WI38 (cell line): ENCODE data around the gene HSD17B11.
A peak's percentile ranks its signal among the peaks of the same experiment; 100 is the strongest.

Source experiments
- H3K4me3 ChIP-seq: 2 replicates; pipeline ENCODE4 v1.5.1; 2011; ENCODE audit warnings: low read depth, mild to moderate bottlenecking, control low read depth, low read length
- CTCF ChIP-seq: IDR thresholded peaks from 2 replicates; pipeline ENCODE4 v1.5.1; 2012; ENCODE audit warnings: low read depth, mild to moderate bottlenecking, control low read depth, low read length

The HSD17B11 gene

DNA sequence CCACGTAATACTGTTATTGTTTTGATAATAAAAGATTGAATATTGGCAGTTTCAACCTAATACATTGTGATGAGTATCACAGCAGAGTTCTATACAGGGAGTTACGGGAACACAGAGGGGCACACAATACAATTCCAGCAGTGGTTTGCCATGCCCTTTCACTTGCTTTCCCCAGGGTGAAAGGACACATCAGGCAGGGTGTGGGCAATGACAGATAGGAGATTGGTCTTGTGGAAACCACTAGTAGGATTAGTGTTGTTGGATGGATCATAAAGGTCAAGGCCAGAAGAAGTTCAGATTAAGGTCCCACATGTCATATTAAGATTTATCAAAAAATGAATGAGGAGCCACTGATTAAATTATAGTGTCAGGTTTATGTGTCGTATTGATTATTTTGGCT is 8.1 kb downstream of the HSD17B11 start:
- TF ChIP-seq CTCF, result no peak
- no peak overlapping the region for H3K4me3 ChIP-seq

- TF ChIP-seq CTCF, result no peak
- no peak overlapping the region for H3K4me3 ChIP-seq
Measured at GRCh38 chr4:87382116-87382515, 8.9 kb downstream of the HSD17B11 start.

DNA sequence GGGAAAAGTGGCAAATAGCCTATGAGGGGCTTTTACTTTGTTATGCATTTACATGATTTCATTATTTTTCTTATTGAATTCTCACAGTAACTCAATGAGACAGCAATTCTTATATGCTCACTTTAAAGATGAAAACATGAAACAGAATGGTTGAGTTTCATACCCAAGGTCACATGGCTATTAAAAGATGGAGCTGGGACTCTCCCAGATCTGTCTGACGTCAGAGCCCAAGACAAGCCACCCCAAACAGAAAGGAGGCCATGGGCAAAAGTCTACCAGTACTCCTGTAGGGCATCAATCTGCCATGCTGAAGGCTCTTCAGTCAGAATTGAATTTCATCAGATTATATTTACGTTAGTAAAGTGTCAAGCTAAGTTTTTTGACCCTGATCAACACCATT is 13.2 kb downstream of the HSD17B11 start:
- TF ChIP-seq CTCF, result no peak
- H3K4me3 ChIP-seq, result no peak overlapping the region

DNA sequence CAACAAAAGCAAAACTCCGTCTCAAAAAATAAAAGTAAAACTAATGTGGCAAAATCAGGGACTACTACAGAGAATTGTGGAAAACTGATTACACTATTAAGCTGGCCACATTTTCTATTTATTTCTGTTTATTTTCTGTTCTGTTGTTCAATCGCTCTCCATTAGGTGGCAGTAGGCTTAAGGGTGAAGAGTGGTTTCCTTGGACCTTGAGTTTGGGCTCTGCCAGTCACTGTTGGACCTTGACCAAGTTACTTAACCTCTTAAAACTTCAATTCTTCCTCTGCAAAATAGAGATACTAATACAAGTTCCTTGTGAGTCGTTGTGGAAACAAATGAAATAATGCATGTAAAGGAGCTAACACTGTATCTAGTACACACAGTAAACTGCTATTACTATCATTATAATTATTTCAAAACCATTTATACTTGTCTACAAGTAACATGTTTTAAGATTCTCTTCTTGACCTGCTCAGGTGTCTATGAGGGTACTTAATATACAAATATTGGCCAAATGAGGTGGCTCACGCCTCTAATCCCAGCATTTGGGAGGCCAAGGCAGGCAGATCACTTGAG is 15.2 kb downstream of the HSD17B11 start:
- no peak overlapping the region for H3K4me3 ChIP-seq
- TF ChIP-seq CTCF, result peak; percentile 53

DNA sequence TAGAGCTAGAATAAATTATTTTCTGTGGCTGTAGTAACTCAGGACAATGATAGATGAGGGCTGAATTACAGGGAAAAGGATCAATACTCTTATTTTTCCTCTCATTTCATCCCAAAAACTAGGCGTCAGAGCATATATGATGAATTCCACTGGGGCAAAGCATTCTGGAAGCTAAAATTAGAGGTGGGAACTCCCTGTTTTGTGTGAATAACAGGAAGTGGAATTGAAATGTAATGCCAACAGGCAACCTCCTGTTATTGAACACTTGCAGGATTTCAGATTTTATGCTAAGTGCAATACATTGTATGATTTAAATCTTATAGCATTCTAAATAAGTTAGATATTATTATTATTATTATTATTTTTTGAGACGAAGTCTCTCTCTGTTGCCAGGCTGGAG is 20.9 kb downstream of the HSD17B11 start:
- no peak overlapping the region for H3K4me3 ChIP-seq
- TF ChIP-seq CTCF, result no peak

GRCh38 chr4:87366521-87367162 is 24.3 kb downstream of the HSD17B11 start:
- no peak overlapping the region for H3K4me3 ChIP-seq

More at GRCh38 chr4:87366521-87367162, 24.3 kb downstream of the HSD17B11 start:
- no peak for TF ChIP-seq CTCF
